ENCODE results near the gene CXorf38.

GRCh38 chrX:40622479-40623138 lies 24.8 kb downstream of the CXorf38 start:
- no peak for TF ChIP-seq CTCF (IDR thresholded peaks at IDR 0.05)
- no peak for TF ChIP-seq EZH2 (IDR thresholded peaks at IDR 0.05; ENCODE audit: borderline replicate concordance, insufficient read depth, low read depth, low read length, poor library complexity, severe bottlenecking)

Data from B cell (primary cell).